Neural cell (in vitro differentiated cells): ENCODE results near the gene HELZ. TPM values are rescaled to one million over a fixed set of nuclear protein-coding genes. Genes with fewer than 3 reads are reported as not detected.

ENCODE experiments used
- H2AFZ ChIP-seq: fragments of 200-600, 300-800 bp; sonication (generic), shearing (Covaris generic); 2 replicates; pipeline ENCODE4 v1.6.0; 2014; ENCODE audit warnings: low read depth, mild to moderate bottlenecking, antibody characterized with exemption, low read length, moderate library complexity
- H3F3A ChIP-seq: fragments of 200-600 bp; shearing (Covaris generic); 2 replicates; pipeline ENCODE4 v1.6.1; 2016; ENCODE audit warnings: mild to moderate bottlenecking, moderate library complexity, mixed read lengths, antibody characterized with exemption, low read length; ENCODE audit not compliant: insufficient read depth, poor library complexity, severe bottlenecking
- H3K27ac ChIP-seq: fragments of 200-600, 300-800 bp; sonication (generic), shearing (Covaris generic); 2 replicates; pipeline ENCODE4 v1.5.1; 2014; ENCODE audit warnings: mild to moderate bottlenecking, low read length, moderate library complexity
- H3K27me3 ChIP-seq: fragments of 300-800, 200-600 bp; sonication (generic), shearing (Covaris generic); 2 replicates; pipeline ENCODE4 v1.6.0; 2014; ENCODE audit warnings: mild to moderate bottlenecking, low read depth, low read length, moderate library complexity; ENCODE audit not compliant: insufficient read depth
- H3K36me3 ChIP-seq: fragments of 300-800, 200-600 bp; sonication (generic), shearing (Covaris generic); 2 replicates; pipeline ENCODE4 v1.5.1; 2014; ENCODE audit warnings: mild to moderate bottlenecking, antibody characterized with exemption, low read length, moderate library complexity; ENCODE audit not compliant: insufficient read depth
- H3K4me2 ChIP-seq: fragments of 300-800, 200-600 bp; sonication (generic), shearing (Covaris generic); 2 replicates; pipeline ENCODE4 v1.6.0; 2014; ENCODE audit warnings: mild to moderate bottlenecking, low read length
- H3K4me3 ChIP-seq: fragments of 300-800, 200-600 bp; sonication (generic), shearing (Covaris generic); 2 replicates; pipeline ENCODE4 v1.5.1; 2014; ENCODE audit warnings: mild to moderate bottlenecking, low read length, moderate library complexity
- H3K79me2 ChIP-seq: fragments of 200-600 bp; shearing (Covaris generic); replicated peaks from 2 replicates; pipeline ENCODE4 v1.6.0; 2014; ENCODE audit warnings: mild to moderate bottlenecking, low read length, moderate library complexity; ENCODE audit not compliant: insufficient read depth
- H3K9ac ChIP-seq: fragments of 300-800, 200-600 bp; sonication (generic), shearing (Covaris generic); 2 replicates; pipeline ENCODE4 v1.6.1; 2016; ENCODE audit warnings: mild to moderate bottlenecking, low read length, mixed read lengths
- H3K9me2 ChIP-seq: fragments of 200-600 bp; shearing (Covaris generic); 2 replicates; pipeline ENCODE4 v1.6.1; 2016; ENCODE audit warnings: mild to moderate bottlenecking, low read length, mixed read lengths; ENCODE audit not compliant: insufficient read depth
- H3K9me3 ChIP-seq: fragments of 200-600, 300-800 bp; sonication (generic), shearing (Covaris generic); 2 replicates; pipeline ENCODE4 v1.6.1; 2016; ENCODE audit warnings: mild to moderate bottlenecking, mixed run types, low read length, moderate library complexity, mixed read lengths
- H4K20me1 ChIP-seq: fragments of 200-600 bp; shearing (Covaris generic); 2 replicates; pipeline ENCODE4 v1.6.1; 2016; ENCODE audit warnings: mild to moderate bottlenecking, mixed run types; ENCODE audit not compliant: insufficient read depth
- EP300 ChIP-seq: fragments of 450-650 bp; conservative IDR thresholded peaks from 2 replicates; pipeline ENCODE4 v1.6.1; 2014; ENCODE audit warnings: antibody characterized with exemption, mild to moderate bottlenecking, moderate library complexity; ENCODE audit not compliant: poor library complexity, severe bottlenecking
- EZH2 ChIP-seq: fragments of 200-600, 300-800 bp; shearing (Covaris generic), sonication (generic); IDR thresholded peaks from 2 replicates; pipeline ENCODE4 v1.6.1; 2014; ENCODE audit warnings: antibody characterized with exemption, low read length, borderline replicate concordance, mild to moderate bottlenecking; ENCODE audit not compliant: insufficient read depth, poor library complexity, severe bottlenecking
- MXI1 ChIP-seq: fragments of 450-650 bp; conservative IDR thresholded peaks from 2 replicates; pipeline ENCODE4 v1.6.1; 2014; ENCODE audit warnings: antibody characterized with exemption, mild to moderate bottlenecking; ENCODE audit not compliant: poor library complexity, severe bottlenecking
- POLR2AphosphoS5 ChIP-seq: IDR thresholded peaks from 2 replicates; pipeline ENCODE4 v1.6.1; 2012
- RAD21 ChIP-seq: fragments of 450-650 bp; conservative IDR thresholded peaks from 2 replicates; pipeline ENCODE4 v1.6.1; 2014; ENCODE audit warnings: antibody characterized with exemption, mild to moderate bottlenecking, moderate library complexity
- SMC3 ChIP-seq: fragments of 450-650 bp; conservative IDR thresholded peaks from 2 replicates; pipeline ENCODE4 v1.6.1; 2014; ENCODE audit warnings: antibody characterized with exemption, mild to moderate bottlenecking, moderate library complexity; ENCODE audit not compliant: poor library complexity
- TAF1 ChIP-seq: IDR thresholded peaks from 2 replicates; pipeline ENCODE4 v1.6.1; 2012; ENCODE audit warnings: low read depth
- polyA plus RNA-seq: library from polyadenylated mRNA; depleted of rRNA; stranded (reverse); fragments of >200 nt; gene quantifications from 2 replicates; pipeline ENCODE4 v1.2.3, GENCODE V29; 2014
- TF ChIP-seq, protein P1 (sequence below): fragments of 450-650 bp; IDR thresholded peaks from 2 replicates; pipeline ENCODE4 v1.5.1; 2014; ENCODE audit warnings: antibody characterized with exemption, mild to moderate bottlenecking, moderate library complexity; ENCODE audit not compliant: poor library complexity, severe bottlenecking
- TF ChIP-seq, protein P2 (sequence below): IDR thresholded peaks from 2 replicates; pipeline ENCODE4 v1.6.1; 2012; ENCODE audit warnings: borderline replicate concordance

The HELZ gene
- polyA plus RNA-seq, 1 donor from 2014 or later, result 11.7 TPM

DNA sequence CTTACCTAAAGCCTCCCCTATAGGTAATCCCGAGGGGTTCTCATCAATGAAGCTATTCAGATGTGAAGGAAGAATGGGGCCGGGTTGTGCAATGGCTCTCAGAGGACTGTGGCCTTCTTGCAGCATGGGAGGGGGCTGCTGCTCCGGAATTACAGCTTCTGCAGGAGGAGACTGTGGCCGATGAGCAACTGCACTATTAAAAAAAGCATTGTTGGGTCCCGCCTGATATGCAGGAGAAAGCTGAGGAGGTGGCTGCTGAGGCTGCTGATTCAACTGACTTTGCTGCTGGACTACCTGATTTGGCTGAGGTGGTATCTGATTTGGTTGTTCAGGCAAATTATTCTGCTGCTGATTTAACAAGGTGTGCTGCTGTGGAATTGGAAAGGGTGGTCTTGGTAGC lies 135.9 kb downstream of the HELZ start:
- Histone ChIP-seq H3K4me2 (no peak overlapping the region), H3K9me2 (no peaks in the 10 kb centered on the region), H3K79me2 (no peaks in the 10 kb centered on the region), H3K9ac (no peak overlapping the region), H3K4me3 (no peak overlapping the region), H3K27me3 (no peaks in the 10 kb centered on the region), H3F3A (no peaks in the 10 kb centered on the region), H2AFZ (no peak overlapping the region), H3K27ac (no peak overlapping the region), H3K36me3 (peaks cover 13% of the 10 kb centered on the region), H4K20me1 (no peaks in the 10 kb centered on the region), H3K9me3 (no peaks in the 10 kb centered on the region)
- TF ChIP-seq TAF1 (no peak), RAD21 (no peak), POLR2AphosphoS5 (no peak), EZH2 (no peak), SMC3 (no peak), EP300 (no peak), MXI1 (no peak)
- TF ChIP-seq, protein P1, sequence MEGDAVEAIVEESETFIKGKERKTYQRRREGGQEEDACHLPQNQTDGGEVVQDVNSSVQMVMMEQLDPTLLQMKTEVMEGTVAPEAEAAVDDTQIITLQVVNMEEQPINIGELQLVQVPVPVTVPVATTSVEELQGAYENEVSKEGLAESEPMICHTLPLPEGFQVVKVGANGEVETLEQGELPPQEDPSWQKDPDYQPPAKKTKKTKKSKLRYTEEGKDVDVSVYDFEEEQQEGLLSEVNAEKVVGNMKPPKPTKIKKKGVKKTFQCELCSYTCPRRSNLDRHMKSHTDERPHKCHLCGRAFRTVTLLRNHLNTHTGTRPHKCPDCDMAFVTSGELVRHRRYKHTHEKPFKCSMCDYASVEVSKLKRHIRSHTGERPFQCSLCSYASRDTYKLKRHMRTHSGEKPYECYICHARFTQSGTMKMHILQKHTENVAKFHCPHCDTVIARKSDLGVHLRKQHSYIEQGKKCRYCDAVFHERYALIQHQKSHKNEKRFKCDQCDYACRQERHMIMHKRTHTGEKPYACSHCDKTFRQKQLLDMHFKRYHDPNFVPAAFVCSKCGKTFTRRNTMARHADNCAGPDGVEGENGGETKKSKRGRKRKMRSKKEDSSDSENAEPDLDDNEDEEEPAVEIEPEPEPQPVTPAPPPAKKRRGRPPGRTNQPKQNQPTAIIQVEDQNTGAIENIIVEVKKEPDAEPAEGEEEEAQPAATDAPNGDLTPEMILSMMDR, result no peak
- TF ChIP-seq, protein P2, sequence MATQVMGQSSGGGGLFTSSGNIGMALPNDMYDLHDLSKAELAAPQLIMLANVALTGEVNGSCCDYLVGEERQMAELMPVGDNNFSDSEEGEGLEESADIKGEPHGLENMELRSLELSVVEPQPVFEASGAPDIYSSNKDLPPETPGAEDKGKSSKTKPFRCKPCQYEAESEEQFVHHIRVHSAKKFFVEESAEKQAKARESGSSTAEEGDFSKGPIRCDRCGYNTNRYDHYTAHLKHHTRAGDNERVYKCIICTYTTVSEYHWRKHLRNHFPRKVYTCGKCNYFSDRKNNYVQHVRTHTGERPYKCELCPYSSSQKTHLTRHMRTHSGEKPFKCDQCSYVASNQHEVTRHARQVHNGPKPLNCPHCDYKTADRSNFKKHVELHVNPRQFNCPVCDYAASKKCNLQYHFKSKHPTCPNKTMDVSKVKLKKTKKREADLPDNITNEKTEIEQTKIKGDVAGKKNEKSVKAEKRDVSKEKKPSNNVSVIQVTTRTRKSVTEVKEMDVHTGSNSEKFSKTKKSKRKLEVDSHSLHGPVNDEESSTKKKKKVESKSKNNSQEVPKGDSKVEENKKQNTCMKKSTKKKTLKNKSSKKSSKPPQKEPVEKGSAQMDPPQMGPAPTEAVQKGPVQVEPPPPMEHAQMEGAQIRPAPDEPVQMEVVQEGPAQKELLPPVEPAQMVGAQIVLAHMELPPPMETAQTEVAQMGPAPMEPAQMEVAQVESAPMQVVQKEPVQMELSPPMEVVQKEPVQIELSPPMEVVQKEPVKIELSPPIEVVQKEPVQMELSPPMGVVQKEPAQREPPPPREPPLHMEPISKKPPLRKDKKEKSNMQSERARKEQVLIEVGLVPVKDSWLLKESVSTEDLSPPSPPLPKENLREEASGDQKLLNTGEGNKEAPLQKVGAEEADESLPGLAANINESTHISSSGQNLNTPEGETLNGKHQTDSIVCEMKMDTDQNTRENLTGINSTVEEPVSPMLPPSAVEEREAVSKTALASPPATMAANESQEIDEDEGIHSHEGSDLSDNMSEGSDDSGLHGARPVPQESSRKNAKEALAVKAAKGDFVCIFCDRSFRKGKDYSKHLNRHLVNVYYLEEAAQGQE, result no peak

DNA sequence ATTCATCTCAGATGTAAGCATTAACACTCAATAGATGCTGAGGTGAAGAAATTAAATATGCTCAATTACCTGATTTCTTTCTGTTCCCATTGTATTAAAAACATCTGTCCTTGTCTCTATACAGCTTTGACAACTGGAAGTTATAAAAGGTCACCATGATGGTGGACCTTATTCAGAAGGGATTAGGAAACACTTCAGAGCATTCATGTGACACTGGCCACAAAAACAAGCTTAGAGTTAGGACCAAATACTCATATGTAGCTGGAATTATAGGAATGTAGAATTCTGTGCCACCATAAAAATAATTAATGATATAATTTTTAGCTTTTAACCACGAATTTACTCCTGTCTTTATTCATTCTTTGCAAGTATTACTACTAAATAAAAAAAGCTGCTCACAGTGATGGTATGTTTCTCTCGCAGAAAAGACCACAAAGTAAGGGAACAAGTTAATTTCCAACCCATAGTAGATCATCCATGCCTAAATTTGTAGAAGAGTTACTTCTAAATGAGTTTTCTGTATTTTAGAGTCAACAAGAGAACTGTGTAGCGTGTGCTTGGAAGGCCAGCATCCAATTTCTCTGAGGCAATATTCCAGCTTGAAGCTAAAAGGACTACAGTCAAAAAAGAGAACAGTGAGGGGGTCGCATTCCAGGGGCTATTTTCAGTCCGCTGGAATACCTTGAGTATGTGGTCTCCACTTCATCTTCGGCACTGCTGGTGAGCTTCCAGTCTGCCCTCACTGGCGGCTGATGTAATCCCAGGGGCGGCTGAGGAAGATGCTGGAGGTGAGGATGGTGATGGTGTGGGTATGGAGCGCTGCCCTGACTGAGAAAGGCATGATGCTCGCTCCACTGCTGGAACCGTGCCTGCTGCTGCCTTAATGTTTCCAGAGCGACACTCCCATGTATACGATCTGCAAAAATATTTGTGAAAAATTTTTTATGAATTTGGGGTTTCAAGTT lies 136.9 kb downstream of the HELZ start:
- H3K4me2 ChIP-seq, result no peak overlapping the region
- H3K36me3 ChIP-seq, result peaks cover 13% of the 10 kb centered on the region
- H3K9ac ChIP-seq, result no peak overlapping the region
- no peaks in the 10 kb centered on the region for H3K9me3 ChIP-seq
- no peak overlapping the region for H3K4me3 ChIP-seq
- H3F3A ChIP-seq, result no peaks in the 10 kb centered on the region
- TF ChIP-seq, protein P2, result no peak
- TF ChIP-seq RAD21, result no peak
- TF ChIP-seq TAF1, result no peak
- TF ChIP-seq, protein P1, result no peak
- TF ChIP-seq MXI1, result no peak
- TF ChIP-seq EP300, result no peak
- TF ChIP-seq POLR2AphosphoS5, result no peak
- no peaks in the 10 kb centered on the region for H3K27me3 ChIP-seq
- H3K9me2 ChIP-seq, result no peaks in the 10 kb centered on the region
- no peaks in the 10 kb centered on the region for H4K20me1 ChIP-seq
- no peak overlapping the region for H3K27ac ChIP-seq
- H2AFZ ChIP-seq, result no peak overlapping the region
- no peaks in the 10 kb centered on the region for H3K79me2 ChIP-seq
